SH-SY5Y (cell line): Measurements from ENCODE around the gene PPP2R5C.

Experiments used
- GATA2 ChIP-seq: IDR thresholded peaks from 2 replicates; pipeline ENCODE4 v1.6.1; 2011; ENCODE audit warnings: mild to moderate bottlenecking, low read depth, low read length
- GATA3 ChIP-seq: IDR thresholded peaks from 2 replicates; pipeline ENCODE4 v1.6.1; 2011; ENCODE audit warnings: low read depth, mild to moderate bottlenecking, low read length, moderate library complexity

- no peak for TF ChIP-seq GATA3
- TF ChIP-seq GATA2, result no peak
Measured at GRCh38 chr14:101958418-101959180, 197.1 kb downstream of the PPP2R5C start.
